Measurements from ENCODE around the gene TMEM244.

GRCh38 chr6:129886401-129887155 lies 25.5 kb upstream of the TMEM244 start:
- TF ChIP-seq C11orf30 (IDR thresholded peaks at IDR 0.05; ENCODE audit: low read depth): no peak
- no peak for TF ChIP-seq GTF2F1 (IDR thresholded peaks at IDR 0.05; ENCODE audit: low read depth, low read length)
- TF ChIP-seq CHD2 (IDR thresholded peaks at IDR 0.05; ENCODE audit: low read depth, low read length): no peak
- TF ChIP-seq EGR1 (conservative IDR thresholded peaks at IDR 0.05): no peak
- TF ChIP-seq NR3C1 (CRISPR knock-in tag; IDR thresholded peaks at IDR 0.05): no peak
- no peak for TF ChIP-seq MXD1 (CRISPR knock-in tag; IDR thresholded peaks at IDR 0.05; ENCODE audit: borderline replicate concordance, poor library complexity, severe bottlenecking)
- TF ChIP-seq ZHX1 (conservative IDR thresholded peaks at IDR 0.05; ENCODE audit: low read length): no peak
- TF ChIP-seq CTCF (IDR thresholded peaks at IDR 0.05 in 2 of 3, conservative IDR thresholded peaks at IDR 0.05 in 1 of 3; ENCODE audit: insufficient read depth in 2 of 3, low read depth in 1 of 3, low read length in 3 of 3): no peak
- no peak for TF ChIP-seq GABPB1 (CRISPR knock-in tag; IDR thresholded peaks at IDR 0.05)
- TF ChIP-seq JUND (IDR thresholded peaks at IDR 0.05; ENCODE audit: borderline replicate concordance, low read depth, low read length): no peak
- TF ChIP-seq JUND (tag; IDR thresholded peaks at IDR 0.05; ENCODE audit: borderline replicate concordance, low read depth, low read length): no peak
- TF ChIP-seq RNF219 (CRISPR knock-in tag; IDR thresholded peaks at IDR 0.05): no peak

Data from K562 (cell line).